K562 (cell line): ENCODE measurements around the gene IFIT5. TPM values are rescaled to one million over a fixed set of nuclear protein-coding genes. Genes with fewer than 3 reads are reported as not detected.
"Not testable (repeated sequence)": the region's sequence is repeated elsewhere in the genome, so short reads cannot be mapped to it uniquely, and the experiment has no call there.

ENCODE experiments used
- ATAC-seq: fragments of 200-7000 bp; cut with Tn5 transposase; 3 replicates; pipeline ENCODE4 v1.9.1; 2020; ENCODE audit warnings: moderate library complexity
- BruUV-seq: library from RNA; stranded (reverse); fragments of 400-500 nt; replicated peaks from 2 replicates; lab custom pipeline; 2021; lab: Mats Ljungman, UMichigan
- CTCF ChIA-PET: fragments of 300-600 bp; formaldehyde crosslinking; extraction: SDS; loops from one replicate; lab custom pipeline; 2021; ENCODE audit warnings: low intra/inter-chr PET ratio; lab: Yijun Ruan, JAX
- POLR2A ChIA-PET: fragments of 300-600, 350-650 bp; sonication (Branson Sonifier 250); formaldehyde crosslinking; extraction: SDS; loops from one replicate; lab custom pipeline; 2021; ENCODE audit warnings: antibody characterized with exemption, inconsistent platforms; lab: Yijun Ruan, JAX
- DNase-seq, 4 experiments: peaks; one replicate each; pipeline versions ENCODE4 v3.0.0 to v3.0.0-alpha.2; 2011 to 2018; ENCODE audit warnings: low spot score in 3 of 4, mixed read lengths in 3 of 4; ENCODE audit errors: extremely low read depth in 1 of 4
- FAIRE-seq: peaks from 2 replicates; lab custom pipeline; 2011; peaks lifted over from hg19 to GRCh38; lab: Jason Lieb, UNC
- H2AFZ ChIP-seq: 2 replicates; pipeline ENCODE4 v1.6.0; 2011; ENCODE audit warnings: low read depth, low read length, control low read depth, inconsistent platforms
- H3K27ac ChIP-seq: fragments of 200-600 bp; 3 replicates; pipeline ENCODE4 v1.8.0; 2011; ENCODE audit warnings: low read depth, mild to moderate bottlenecking, control low read depth, inconsistent platforms, low read length, moderate library complexity, mixed read lengths; ENCODE audit errors: extremely low read depth
- H3K27me3 ChIP-seq, 2 experiments: fragments of 300-600 bp in 1 of 2; 2 replicates in 1 of 2; 3 replicates in 1 of 2; pipeline versions ENCODE4 v1.6.0 to v1.8.0; 2011; ENCODE audit warnings: inconsistent platforms in 2 of 2, low read length in 2 of 2, mild to moderate bottlenecking in 1 of 2, mixed read lengths in 1 of 2, moderate library complexity in 1 of 2; ENCODE audit not compliant: control insufficient read depth in 2 of 2, insufficient read depth in 2 of 2
- H3K36me3 ChIP-seq: fragments of 300-600 bp; 3 replicates; pipeline ENCODE4 v1.8.0; 2011; ENCODE audit warnings: mild to moderate bottlenecking, low read length, inconsistent platforms; ENCODE audit not compliant: control insufficient read depth, insufficient read depth
- H3K4me1 ChIP-seq, 2 experiments: fragments of 200-600 bp in 1 of 2; replicated peaks in 1 of 2; 2 replicates in 1 of 2; 3 replicates in 1 of 2; pipeline versions ENCODE4 v1.5.1 to v1.8.0; 2011; ENCODE audit warnings: inconsistent platforms in 2 of 2, low read length in 2 of 2, mild to moderate bottlenecking in 1 of 2, mixed read lengths in 1 of 2, moderate library complexity in 1 of 2; ENCODE audit not compliant: control insufficient read depth in 2 of 2, insufficient read depth in 2 of 2
- H3K4me2 ChIP-seq: 2 replicates; pipeline ENCODE4 v1.6.1; 2011; ENCODE audit warnings: low read length, control low read depth, inconsistent platforms, mixed read lengths; ENCODE audit not compliant: insufficient read depth
- H3K4me3 ChIP-seq: fragments of 200-600 bp; sonication (generic), shearing (Covaris generic); 2 replicates; pipeline ENCODE4 v1.5.1; 2016; ENCODE audit warnings: control low read depth, inconsistent platforms
- H3K79me2 ChIP-seq: fragments of 200-600 bp; 3 replicates; pipeline ENCODE4 v1.8.0; 2011; ENCODE audit warnings: low read length, inconsistent platforms; ENCODE audit not compliant: control insufficient read depth, insufficient read depth
- H3K9ac ChIP-seq, 2 experiments: 2 replicates each; pipeline versions ENCODE4 v1.6.0 to v1.6.1; 2011; ENCODE audit warnings: low read depth in 2 of 2, low read length in 2 of 2, control low read depth in 1 of 2, inconsistent platforms in 1 of 2, mild to moderate bottlenecking in 1 of 2, mixed read lengths in 1 of 2; ENCODE audit not compliant: insufficient read depth in 1 of 2
- H3K9me1 ChIP-seq: one replicate; pipeline ENCODE4 v1.6.0; 2011; ENCODE audit warnings: inconsistent platforms, mild to moderate bottlenecking, low read length, moderate library complexity; ENCODE audit not compliant: control insufficient read depth, insufficient read depth
- H3K9me3 ChIP-seq: replicated peaks from 2 replicates; pipeline ENCODE4 v1.5.1; 2011; ENCODE audit warnings: low read depth, low read length, inconsistent platforms; ENCODE audit not compliant: control insufficient read depth, insufficient read depth
- H4K20me1 ChIP-seq: replicated peaks from 2 replicates; pipeline ENCODE4 v1.6.1; 2011; ENCODE audit warnings: low read length, inconsistent platforms, mixed read lengths; ENCODE audit not compliant: control insufficient read depth, insufficient read depth
- C11orf30 ChIP-seq: fragments of 450-650 bp; IDR thresholded peaks from 2 replicates; pipeline ENCODE4 v1.6.1; 2016; ENCODE audit warnings: low read depth, mild to moderate bottlenecking
- MAFG ChIP-seq: fragments of 450-650 bp; conservative IDR thresholded peaks from 2 replicates; pipeline ENCODE4 v1.6.1; 2016; ENCODE audit warnings: missing genetic modification characterization, missing compliant biosample characterization
- ZNF316 ChIP-seq: fragments of 450-650 bp; IDR thresholded peaks from 2 replicates; pipeline ENCODE4 v1.6.1; 2016
- WGBS: fragments of 100-300 bp; shearing (Covaris generic); methylation state at CpG from one replicate; pipeline ENCODE4 v1.1.6; 2016; ENCODE audit warnings: low coverage, mixed read lengths; ENCODE audit not compliant: insufficient coverage; ENCODE audit errors: missing lambda C conversion rate; 5-methylcytosine and 5-hydroxymethylcytosine counted together
- in situ Hi-C: fragments of 300-500 bp; cut with MboI; formaldehyde crosslinking; loops from 4 replicates; pipeline ENCODE4 v1.15.0; 2018; ENCODE audit warnings: inconsistent platforms, mixed read lengths
- intact Hi-C: fragments of 100-400 bp; cut with micrococcal nuclease; formaldehyde crosslinking; loops from 2 replicates; pipeline ENCODE4 v1.14.2; 2022
- polyA plus RNA-seq, 8 experiments: library from polyadenylated mRNA; depleted of rRNA in 4 of 8; stranded (reverse) in 5 of 8; unstranded in 3 of 8; fragments of >200 nt; fragmentation: Nextera tagmentation in 2 of 8; fragmentation: Illumina TruSeq in 1 of 8; extraction: Ambion mirVana in 2 of 8; extraction: Trizol in 1 of 8; gene quantifications; 2 replicates each; pipeline versions ENCODE4 v1.2.1 to v1.2.3, GENCODE V29; 2011 to 2014; ENCODE audit warnings: inconsistent platforms in 1 of 8, missing spikeins in 1 of 8
- total RNA-seq, 7 experiments: library from RNA; depleted of rRNA in 6 of 7; stranded (reverse); fragments of >200 nt in 6 of 7; fragmentation: Illumina TruSeq in 2 of 7; extraction: Trizol in 2 of 7; gene quantifications; 2 replicates each; pipeline versions ENCODE4 v1.2.1 to v1.2.3, GENCODE V29; 2011 to 2021; ENCODE audit warnings: low replicate concordance in 1 of 7

The IFIT5 gene
- total and polyA plus RNA-seq, 9 of the 15 experiments (the other 6 are each of a cell fraction or from before 2014, with no cell fraction given) = 0.04 to 0.11 (median 0.06) TPM; not detected in 5

GRCh38 chr10:89411135-89411534 is 3.2 kb upstream of the IFIT5 start:
- POLR2A ChIA-PET, H2AFZ ChIP-seq, intact Hi-C loops: not testable (repeated sequence)

GRCh38 chr10:89412276-89412675 is 2.1 kb upstream of the IFIT5 start:
- H3K4me1 ChIP-seq, H3K4me3 ChIP-seq, H3K27ac ChIP-seq, CTCF ChIA-PET, H3K27me3 ChIP-seq, H3K79me2 ChIP-seq, DNase-seq, intact Hi-C loops, in situ Hi-C loops, H2AFZ ChIP-seq: not testable (repeated sequence)
- peak; percentile 88 for TF ChIP-seq ZNF316
- peak; percentile 67 for TF ChIP-seq C11orf30
- peak; percentile 76 for TF ChIP-seq MAFG (tag)
- TF ChIP-seq, all 486 proteins: peak for 3; not testable (repeated sequence) for 483
- 45% methylated on average over 6 of the region's 10 CpGs for WGBS
- ATAC-seq, H4K20me1 ChIP-seq, H3K36me3 ChIP-seq, BruUV-seq, FAIRE-seq, H3K9me3 ChIP-seq, H3K4me2 ChIP-seq, H3K9ac ChIP-seq, POLR2A ChIA-PET, H3K9me1 ChIP-seq: not testable (repeated sequence)

More at GRCh38 chr10:89411135-89411534, 3.2 kb upstream of the IFIT5 start:
- H4K20me1 ChIP-seq, H3K36me3 ChIP-seq, H3K27me3 ChIP-seq, ATAC-seq, H3K4me2 ChIP-seq, BruUV-seq, H3K4me1 ChIP-seq, H3K27ac ChIP-seq, in situ Hi-C loops, CTCF ChIA-PET, H3K4me3 ChIP-seq, H3K9me1 ChIP-seq, DNase-seq, H3K9me3 ChIP-seq, H3K79me2 ChIP-seq, FAIRE-seq, H3K9ac ChIP-seq: not testable (repeated sequence)
- 7% methylated on average over 2 of the region's 2 CpGs for WGBS
